Neuronal stem cell (in vitro differentiated cells): ENCODE data around the gene SCAF4.

Experiments used
- DNase-seq: peaks from one replicate; pipeline ENCODE4 v3.0.0-alpha.2; 2013; ENCODE audit warnings: low spot score
- H2AFZ ChIP-seq: one replicate; pipeline ENCODE4 v1.6.1; 2013; ENCODE audit warnings: mild to moderate bottlenecking, low read length, inconsistent platforms
- H2AK5ac ChIP-seq: 2 replicates; pipeline ENCODE4 v1.6.1; 2013; ENCODE audit warnings: low read depth, mild to moderate bottlenecking, inconsistent platforms, low read length, moderate library complexity, mixed read lengths
- H2BK120ac ChIP-seq: 2 replicates; pipeline ENCODE4 v1.6.1; 2013; ENCODE audit warnings: low read depth, mild to moderate bottlenecking, inconsistent platforms, low read length, moderate library complexity, mixed read lengths
- H2BK12ac ChIP-seq: one replicate; pipeline ENCODE4 v1.6.1; 2013; ENCODE audit warnings: low read length, inconsistent platforms
- H2BK15ac ChIP-seq: 2 replicates; pipeline ENCODE4 v1.6.1; 2013; ENCODE audit warnings: mild to moderate bottlenecking, low read length, inconsistent platforms, mixed read lengths
- H2BK5ac ChIP-seq: one replicate; pipeline ENCODE4 v1.6.1; 2013; ENCODE audit warnings: inconsistent platforms, mild to moderate bottlenecking, low read length, moderate library complexity
- H3K14ac ChIP-seq: one replicate; pipeline ENCODE4 v1.6.1; 2013; ENCODE audit warnings: low read length, inconsistent platforms
- H3K18ac ChIP-seq: 2 replicates; pipeline ENCODE4 v1.6.1; 2013; ENCODE audit warnings: low read length, inconsistent platforms
- H3K23ac ChIP-seq: 2 replicates; pipeline ENCODE4 v1.6.1; 2013; ENCODE audit warnings: low read depth, mild to moderate bottlenecking, mixed read lengths, low read length, inconsistent platforms; ENCODE audit not compliant: poor library complexity
- H3K27ac ChIP-seq: replicated peaks from 3 replicates; pipeline ENCODE4 v1.5.1; 2013; ENCODE audit warnings: low read length, inconsistent platforms
- H3K27me3 ChIP-seq, 3 experiments: 2 replicates each; pipeline ENCODE4 v1.6.1; 2013; ENCODE audit warnings: low read length in 3 of 3, mild to moderate bottlenecking in 2 of 3, inconsistent platforms in 1 of 3, low read depth in 1 of 3, mixed read lengths in 1 of 3, moderate library complexity in 1 of 3; ENCODE audit not compliant: control insufficient read depth in 3 of 3, insufficient read depth in 3 of 3
- H3K36me3 ChIP-seq, 2 donors: replicated peaks in 1 of 2; 2 replicates each; pipeline ENCODE4 v1.6.1; 2013; ENCODE audit warnings: low read length in 2 of 2; ENCODE audit not compliant: control insufficient read depth in 2 of 2, insufficient read depth in 2 of 2
- H3K4ac ChIP-seq: 2 replicates; pipeline ENCODE4 v1.6.1; 2013; ENCODE audit warnings: inconsistent platforms, mild to moderate bottlenecking, low read length, moderate library complexity
- H3K4me1 ChIP-seq, 2 donors: 1 replicate in 1 of 2; 2 replicates in 1 of 2; pipeline ENCODE4 v1.6.1; 2013; ENCODE audit warnings: low read length in 2 of 2, low read depth in 1 of 2; ENCODE audit not compliant: control insufficient read depth in 2 of 2, insufficient read depth in 1 of 2
- H3K4me2 ChIP-seq: one replicate; pipeline ENCODE4 v1.6.1; 2013; ENCODE audit warnings: mild to moderate bottlenecking, low read length, inconsistent platforms; ENCODE audit not compliant: insufficient read depth, poor library complexity, severe bottlenecking
- H3K4me3 ChIP-seq, 2 donors: 2 replicates each; pipeline ENCODE4 v1.5.1; 2013; ENCODE audit warnings: low read length in 2 of 2, mild to moderate bottlenecking in 2 of 2, inconsistent platforms in 1 of 2, moderate library complexity in 1 of 2
- H3K79me1 ChIP-seq: one replicate; pipeline ENCODE4 v1.6.1; 2013; ENCODE audit warnings: low read depth, mild to moderate bottlenecking, inconsistent platforms, low read length, moderate library complexity
- H3K9ac ChIP-seq: one replicate; pipeline ENCODE4 v1.6.1; 2013; ENCODE audit warnings: mild to moderate bottlenecking, low read depth, low read length, inconsistent platforms; ENCODE audit not compliant: poor library complexity
- H3K9me3 ChIP-seq, 2 donors: replicated peaks in 1 of 2; 2 replicates each; pipeline versions ENCODE3 to v1.6.1; 2013; ENCODE audit warnings: low read length in 2 of 2, mild to moderate bottlenecking in 2 of 2, inconsistent platforms in 1 of 2, low read depth in 1 of 2, mixed read lengths in 1 of 2, moderate library complexity in 1 of 2; ENCODE audit not compliant: control insufficient read depth in 2 of 2, insufficient read depth in 1 of 2
- H4K8ac ChIP-seq: one replicate; pipeline ENCODE4 v1.6.1; 2013; ENCODE audit warnings: low read depth, mild to moderate bottlenecking, inconsistent platforms, low read length, moderate library complexity
- H4K91ac ChIP-seq: one replicate; pipeline ENCODE4 v1.6.1; 2013; ENCODE audit warnings: low read length, low read depth, mild to moderate bottlenecking, inconsistent platforms; ENCODE audit not compliant: poor library complexity
- WGBS, 2 donors: extraction: QIAGEN DNeasy Blood & Tissue Kit; methylation state at CpG; one replicate each; pipeline ENCODE4 v1.1.7; 2013; ENCODE audit warnings: missing lambda C conversion rate in 2 of 2, mixed read lengths in 1 of 2; ENCODE audit not compliant: insufficient read length in 2 of 2, insufficient replicate concordance in 1 of 2; ENCODE audit errors: extremely low coverage in 2 of 2; 5-methylcytosine and 5-hydroxymethylcytosine counted together

Gene SCAF4

GRCh38 chr21:31755027-31755426 lies 23.1 kb upstream of the SCAF4 start:
- H3K27me3 ChIP-seq = no peaks in the 10 kb centered on the region
- no CpG with 5 or more reads among the region's 6 CpGs for WGBS, 2 donors
- no peak overlapping the region for H2BK5ac ChIP-seq
- H2BK15ac ChIP-seq = no peak overlapping the region
- H3K4me1 ChIP-seq = peaks cover 2 to 3% of the 10 kb centered on the region in 2 donors
- no peak overlapping the region for H3K4me3 ChIP-seq
- no peaks in the 10 kb centered on the region for H3K36me3 ChIP-seq
- no peak for DNase-seq
- H3K4ac ChIP-seq = no peak overlapping the region
- H3K9ac ChIP-seq = no peak overlapping the region
- no peak overlapping the region for H3K14ac ChIP-seq
- no peaks in the 10 kb centered on the region for H3K9me3 ChIP-seq
- H3K79me1 ChIP-seq = no peaks in the 10 kb centered on the region
- no peak overlapping the region for H3K18ac ChIP-seq
- H2BK12ac ChIP-seq = no peak overlapping the region
- no peak overlapping the region for H3K27ac ChIP-seq
- H2AK5ac ChIP-seq = no peak overlapping the region
- H3K4me2 ChIP-seq = no peak overlapping the region
- H4K8ac ChIP-seq = no peak overlapping the region
- no peak overlapping the region for H3K23ac ChIP-seq
- H2AFZ ChIP-seq = no peak overlapping the region
- H4K91ac ChIP-seq = no peak overlapping the region
- H2BK120ac ChIP-seq = no peak overlapping the region

GRCh38 chr21:31754708-31754960 lies 22.7 kb upstream of the SCAF4 start:
- H2BK5ac ChIP-seq = no peak overlapping the region
- no peak overlapping the region for H2AK5ac ChIP-seq
- no peak overlapping the region for H4K91ac ChIP-seq
- no peak overlapping the region for H3K4me2 ChIP-seq
- no peaks in the 10 kb centered on the region for H3K79me1 ChIP-seq
- H3K4ac ChIP-seq = no peak overlapping the region
- H3K36me3 ChIP-seq = no peaks in the 10 kb centered on the region
- no peak overlapping the region for H3K9ac ChIP-seq
- no peak overlapping the region for H3K4me3 ChIP-seq
- no peak overlapping the region for H4K8ac ChIP-seq
- H2BK15ac ChIP-seq = no peak overlapping the region
- no peak overlapping the region for H2BK12ac ChIP-seq
- no peak overlapping the region for H2BK120ac ChIP-seq
- no peak overlapping the region for H3K23ac ChIP-seq
- no peak overlapping the region for H3K27ac ChIP-seq
- no peak overlapping the region for H2AFZ ChIP-seq
- no peaks in the 10 kb centered on the region for H3K9me3 ChIP-seq
- H3K27me3 ChIP-seq = no peaks in the 10 kb centered on the region
- no CpG with 5 or more reads among the region's 1 CpG for WGBS, 2 donors
- H3K14ac ChIP-seq = no peak overlapping the region
- no peak for DNase-seq
- H3K18ac ChIP-seq = no peak overlapping the region
- peaks cover 2 to 3% of the 10 kb centered on the region in 2 donors for H3K4me1 ChIP-seq

GRCh38 chr21:31753949-31754707 lies 22.2 kb upstream of the SCAF4 start:
- Histone ChIP-seq H3K4me2 (no peak overlapping the region), H3K4me3 (no peak overlapping the region), H3K79me1 (no peaks in the 10 kb centered on the region), H3K36me3 (no peaks in the 10 kb centered on the region), H4K91ac (no peak overlapping the region), H2AK5ac (no peak overlapping the region), H2BK15ac (no peak overlapping the region), H3K14ac (no peak overlapping the region), H3K18ac (no peak overlapping the region), H3K9me3 (no peaks in the 10 kb centered on the region), H3K27ac (no peak overlapping the region), H2AFZ (no peak overlapping the region), H3K23ac (no peak overlapping the region), H3K27me3 (no peaks in the 10 kb centered on the region), H3K4ac (no peak overlapping the region), H3K9ac (no peak overlapping the region), H2BK120ac (no peak overlapping the region), H2BK12ac (no peak overlapping the region), H3K4me1 (peaks cover 2 to 3% of the 10 kb centered on the region in 2 donors), H2BK5ac (no peak overlapping the region), H4K8ac (no peak overlapping the region)
- DNase-seq = no peak
- WGBS, 2 donors = no CpG with 5 or more reads among the region's 4 CpGs

- whole genome bisulfite sequencing, 2 donors = no CpG with 5 or more reads among the region's 3 CpGs
- Histone ChIP-seq H3K79me1 (no peaks in the 10 kb centered on the region), H3K18ac (no peak overlapping the region), H3K14ac (no peak overlapping the region), H3K23ac (no peak overlapping the region), H2BK120ac (no peak overlapping the region), H3K4me2 (no peak overlapping the region), H3K27me3 (no peaks in the 10 kb centered on the region), H4K8ac (no peak overlapping the region), H3K27ac (no peak overlapping the region), H4K91ac (no peak overlapping the region), H3K36me3 (no peaks in the 10 kb centered on the region), H2BK12ac (no peak overlapping the region), H2BK15ac (no peak overlapping the region), H2BK5ac (no peak overlapping the region), H3K4me1 (peaks cover 2 to 3% of the 10 kb centered on the region in 2 donors), H2AK5ac (no peak overlapping the region), H2AFZ (no peak overlapping the region), H3K9ac (no peak overlapping the region), H3K9me3 (no peaks in the 10 kb centered on the region), H3K4me3 (no peak overlapping the region), H3K4ac (no peak overlapping the region)
- DNase-seq = no peak
Measured at GRCh38 chr21:31752967-31753366, 21.0 kb upstream of the SCAF4 start.
